ENCODE data around the gene NR1I3. TPM values are rescaled to one million over a fixed set of nuclear protein-coding genes. Genes with fewer than 3 reads are reported as not detected.

Gene NR1I3
- total RNA-seq, 2 donors from 2014 or later, result not detected

DNA sequence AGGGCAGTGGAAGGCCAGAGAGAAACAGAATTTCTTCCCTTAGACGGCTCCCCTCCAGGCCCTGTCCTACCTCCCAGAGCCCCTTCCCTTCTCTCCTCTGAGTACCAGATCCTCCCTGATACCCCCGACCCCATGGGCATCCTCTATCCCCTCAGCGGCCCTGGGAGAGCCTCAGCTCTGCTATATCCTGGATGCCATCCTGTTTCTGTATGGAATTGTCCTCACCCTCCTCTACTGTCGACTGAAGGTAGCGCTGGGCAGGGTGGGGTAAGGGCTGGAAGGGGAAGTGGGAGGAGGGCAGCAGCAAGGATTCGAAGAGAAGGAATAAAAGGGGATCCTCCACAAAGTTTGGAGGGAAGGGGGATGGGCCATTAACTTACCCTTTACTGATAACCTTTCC, 20.2 kb downstream of the NR1I3 start:
- no peak for DNase-seq (ENCODE audit: low spot score)
- H3K4me1 ChIP-seq, result peaks cover 0 to 7% of the 10 kb centered on the region in 2 donors
- H3K4me3 ChIP-seq, result peak overlapping the region in 1 of 2 donors; percentile 27
- H3K9me3 ChIP-seq, result no peaks in the 10 kb centered on the region
- H3K27ac ChIP-seq, result peak overlapping the region; percentile 83 to 85
- peaks cover 26% of the 10 kb centered on the region for H3K36me3 ChIP-seq
- H3K27me3 ChIP-seq, result no peaks in the 10 kb centered on the region
- TF ChIP-seq, protein P1, sequence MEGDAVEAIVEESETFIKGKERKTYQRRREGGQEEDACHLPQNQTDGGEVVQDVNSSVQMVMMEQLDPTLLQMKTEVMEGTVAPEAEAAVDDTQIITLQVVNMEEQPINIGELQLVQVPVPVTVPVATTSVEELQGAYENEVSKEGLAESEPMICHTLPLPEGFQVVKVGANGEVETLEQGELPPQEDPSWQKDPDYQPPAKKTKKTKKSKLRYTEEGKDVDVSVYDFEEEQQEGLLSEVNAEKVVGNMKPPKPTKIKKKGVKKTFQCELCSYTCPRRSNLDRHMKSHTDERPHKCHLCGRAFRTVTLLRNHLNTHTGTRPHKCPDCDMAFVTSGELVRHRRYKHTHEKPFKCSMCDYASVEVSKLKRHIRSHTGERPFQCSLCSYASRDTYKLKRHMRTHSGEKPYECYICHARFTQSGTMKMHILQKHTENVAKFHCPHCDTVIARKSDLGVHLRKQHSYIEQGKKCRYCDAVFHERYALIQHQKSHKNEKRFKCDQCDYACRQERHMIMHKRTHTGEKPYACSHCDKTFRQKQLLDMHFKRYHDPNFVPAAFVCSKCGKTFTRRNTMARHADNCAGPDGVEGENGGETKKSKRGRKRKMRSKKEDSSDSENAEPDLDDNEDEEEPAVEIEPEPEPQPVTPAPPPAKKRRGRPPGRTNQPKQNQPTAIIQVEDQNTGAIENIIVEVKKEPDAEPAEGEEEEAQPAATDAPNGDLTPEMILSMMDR (IDR thresholded peaks at IDR 0.05), result no peak

DNA sequence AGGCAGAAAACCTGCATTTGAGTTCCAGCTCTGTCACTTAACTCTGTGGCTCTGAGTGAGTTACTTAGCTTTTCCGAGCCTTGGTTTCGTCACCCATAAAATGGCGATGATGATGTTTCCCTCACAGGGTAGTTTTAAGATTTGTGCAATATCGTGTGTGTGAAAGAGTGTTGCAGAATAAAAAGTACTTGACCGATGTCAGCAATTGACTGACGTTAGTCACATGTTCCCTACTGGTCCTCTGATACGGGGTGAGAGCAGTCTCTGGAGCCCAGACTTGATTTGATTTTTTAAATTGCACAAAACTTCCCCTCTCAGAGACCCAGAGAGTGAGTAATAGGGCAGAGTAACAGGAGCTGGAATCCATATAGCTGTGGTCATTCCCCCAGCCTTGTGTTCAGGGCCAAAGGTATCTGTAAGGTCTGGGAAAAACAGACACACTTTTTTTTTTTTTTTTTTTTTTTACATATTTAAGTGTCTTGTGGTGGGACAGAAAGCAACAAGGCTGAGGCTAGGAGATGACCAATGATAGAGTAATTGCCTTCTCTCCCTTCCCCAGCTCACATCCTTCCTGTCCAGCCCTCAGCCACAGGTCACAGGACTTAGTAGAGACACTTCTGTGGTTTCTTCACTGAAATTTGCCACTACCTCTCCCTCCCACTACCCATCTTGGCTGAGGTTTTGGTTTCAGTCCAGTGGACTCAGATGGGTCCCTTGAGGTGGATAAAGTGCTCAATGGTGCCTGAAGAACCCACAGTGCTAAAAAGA, 20.9 kb downstream of the NR1I3 start:
- DNase-seq (ENCODE audit: low spot score), result peak; percentile 76
- Histone ChIP-seq H3K4me1 (peaks cover 0 to 7% of the 10 kb centered on the region in 2 donors), H3K27me3 (no peaks in the 10 kb centered on the region), H3K36me3 (peaks cover 33% of the 10 kb centered on the region), H3K27ac (peak overlapping the region; percentile 83 to 85), H3K9me3 (no peaks in the 10 kb centered on the region), H3K4me3 (peak overlapping the region; percentile 4 to 32)
- TF ChIP-seq, protein P1 (IDR thresholded peaks at IDR 0.05), result no peak

DNA sequence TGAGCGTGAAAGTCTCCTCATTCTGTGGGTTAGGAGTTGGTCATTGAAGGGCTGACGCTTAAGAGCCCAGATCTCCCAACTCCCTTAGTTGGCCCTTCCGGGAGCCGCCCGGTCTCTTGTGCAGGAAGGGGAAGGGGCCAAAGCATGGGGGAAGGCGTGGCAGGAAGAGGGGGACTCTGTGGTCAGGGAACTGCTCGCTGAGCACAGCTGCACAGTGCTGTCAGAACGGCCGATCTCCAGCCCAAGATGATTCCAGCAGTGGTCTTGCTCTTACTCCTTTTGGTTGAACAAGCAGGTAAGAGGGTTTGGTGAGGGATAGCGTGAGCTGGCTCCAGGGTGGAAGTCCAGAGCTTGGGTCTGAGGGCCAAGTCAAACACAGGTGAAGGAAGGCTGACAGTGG, 22.9 kb downstream of the NR1I3 start, which contains the start of gene FCER1G:
Gene FCER1G, plus strand, starts transcription at position 220 of the 400 bp plus-strand sequence. Its CDS starts 27 bp downstream, at position 247.
- peak; percentile 69 for DNase-seq (ENCODE audit: low spot score)
- no peaks in the 10 kb centered on the region for H3K9me3 ChIP-seq
- peak within 1 kb of the TSS; percentile 53 to 83 for H3K27ac ChIP-seq
- peak within 1 kb of the TSS; percentile 4 to 24 for H3K4me3 ChIP-seq
- H3K27me3 ChIP-seq, result no peaks in the 10 kb centered on the region
- peaks cover 54% of the 10 kb centered on the region for H3K36me3 ChIP-seq
- TF ChIP-seq, protein P1 (IDR thresholded peaks at IDR 0.05), result no peak
- H3K4me1 ChIP-seq, result peaks cover 0 to 10% of the 10 kb centered on the region in 2 donors

DNA sequence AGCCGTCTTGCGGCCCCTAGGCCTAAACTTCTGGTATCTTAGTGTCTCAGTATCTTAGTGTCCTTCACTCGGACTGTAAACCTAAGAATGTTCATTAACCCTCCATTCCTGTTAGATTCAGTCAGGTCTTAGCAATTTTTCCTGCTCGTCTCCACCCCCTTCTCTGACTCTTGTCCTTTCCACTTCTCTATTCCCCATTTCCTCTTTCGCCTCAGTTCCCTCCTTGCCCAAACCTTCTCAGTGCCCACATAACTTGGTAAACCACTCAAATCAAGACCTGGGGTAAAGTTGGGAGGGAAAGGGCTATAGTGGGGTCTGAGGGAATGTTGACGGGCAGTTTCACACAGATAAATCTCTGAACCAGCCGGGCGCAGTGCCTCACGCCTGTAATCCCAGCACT, 23.6 kb downstream of the NR1I3 start:
- H3K36me3 ChIP-seq, result peaks cover 61% of the 10 kb centered on the region
- no peaks in the 10 kb centered on the region for H3K9me3 ChIP-seq
- peak overlapping the region in 1 of 2 donors; percentile 83 for H3K27ac ChIP-seq
- peaks cover 0 to 17% of the 10 kb centered on the region in 2 donors for H3K4me1 ChIP-seq
- no peaks in the 10 kb centered on the region for H3K27me3 ChIP-seq
- H3K4me3 ChIP-seq, result no peak overlapping the region
- no peak for DNase-seq (ENCODE audit: low spot score)
- TF ChIP-seq, protein P1 (IDR thresholded peaks at IDR 0.05), result no peak

DNA sequence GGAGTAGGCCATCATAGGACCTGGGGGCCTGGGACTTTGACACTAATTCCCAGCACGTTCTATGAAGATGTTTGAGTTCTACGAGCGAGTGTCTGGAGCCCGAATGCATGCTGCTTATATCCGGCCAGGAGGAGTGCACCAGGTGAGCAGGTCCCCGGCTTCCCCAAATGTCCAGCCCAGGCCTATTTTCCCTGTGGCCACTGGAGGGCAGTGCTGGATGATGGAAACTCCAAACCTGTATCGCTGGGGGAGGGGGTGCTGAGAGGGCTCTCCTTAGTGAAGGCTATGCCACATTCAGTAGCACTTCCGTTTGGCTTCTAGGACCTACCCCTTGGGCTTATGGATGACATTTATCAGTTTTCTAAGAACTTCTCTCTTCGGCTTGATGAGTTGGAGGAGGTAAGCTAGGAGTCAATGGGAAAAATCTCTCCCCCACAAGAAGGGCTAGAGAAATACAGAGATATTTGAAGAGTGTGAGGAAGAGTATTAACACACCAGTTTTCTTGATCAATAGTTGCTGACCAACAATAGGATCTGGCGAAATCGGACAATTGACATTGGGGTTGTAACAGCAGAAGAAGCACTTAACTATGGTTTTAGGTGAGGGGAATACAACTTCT, 28.1 kb downstream of the NR1I3 start:
- Histone ChIP-seq H3K36me3 (peaks cover 85% of the 10 kb centered on the region), H3K27ac (peak overlapping the region; percentile 90 to 99), H3K27me3 (no peaks in the 10 kb centered on the region), H3K4me1 (peaks cover 0 to 52% of the 10 kb centered on the region in 2 donors), H3K9me3 (no peaks in the 10 kb centered on the region), H3K4me3 (no peak overlapping the region)
- TF ChIP-seq, protein P1 (IDR thresholded peaks at IDR 0.05), result peak; percentile 74 to 94
- peak; percentile 86 for DNase-seq (ENCODE audit: low spot score)

Measured in right atrium auricular region (tissue), 2 donors.